ENCODE results near the gene MYBBP1A.

GRCh38 chr17:4523946-4524345 is 31.2 kb downstream of the MYBBP1A start:
- no peak for TF ChIP-seq CTCF (conservative IDR thresholded peaks at IDR 0.05; ENCODE audit: low read depth in 2 of 2)
- TF ChIP-seq EZH2 (IDR thresholded peaks at IDR 0.05; ENCODE audit: low read depth, unreplicated experiment): no peak
- TF ChIP-seq EZH2phosphoT487 (IDR thresholded peaks at IDR 0.05; ENCODE audit: unreplicated experiment): no peak
- no peak for TF ChIP-seq STAT1 (IDR thresholded peaks at IDR 0.05; ENCODE audit: unreplicated experiment)
- no peak for TF ChIP-seq POLR2AphosphoS5 (IDR thresholded peaks at IDR 0.05; ENCODE audit: low read depth)
- no peak for TF ChIP-seq JUNB (IDR thresholded peaks at IDR 0.05; ENCODE audit: unreplicated experiment)
